GM12891 (cell line): ENCODE results near the gene SLC9C2.

Experiments used
- PAX5 ChIP-seq: IDR thresholded peaks from 2 replicates; pipeline ENCODE4 v1.6.1; 2011; ENCODE audit warnings: low read length, moderate library complexity, mild to moderate bottlenecking; ENCODE audit not compliant: insufficient read depth, severe bottlenecking
- POLR2A ChIP-seq: IDR thresholded peaks from 2 replicates; pipeline ENCODE4 v1.6.1; 2011; ENCODE audit warnings: low read depth, low read length, control low read depth
- POLR2AphosphoS5 ChIP-seq: IDR thresholded peaks from 2 replicates; pipeline ENCODE4 v1.6.1; 2011; ENCODE audit warnings: low read depth, low read length, control low read depth
- POU2F2 ChIP-seq: IDR thresholded peaks from 2 replicates; pipeline ENCODE4 v1.6.1; 2011; ENCODE audit warnings: low read depth, mild to moderate bottlenecking, control low read depth, low read length, moderate library complexity
- SPI1 ChIP-seq: IDR thresholded peaks from 2 replicates; pipeline ENCODE4 v1.6.1; 2011; ENCODE audit warnings: low read depth, low read length, control low read depth
- TAF1 ChIP-seq: IDR thresholded peaks from 2 replicates; pipeline ENCODE4 v1.6.1; 2011; ENCODE audit warnings: low read depth, low read length, control low read depth

DNA sequence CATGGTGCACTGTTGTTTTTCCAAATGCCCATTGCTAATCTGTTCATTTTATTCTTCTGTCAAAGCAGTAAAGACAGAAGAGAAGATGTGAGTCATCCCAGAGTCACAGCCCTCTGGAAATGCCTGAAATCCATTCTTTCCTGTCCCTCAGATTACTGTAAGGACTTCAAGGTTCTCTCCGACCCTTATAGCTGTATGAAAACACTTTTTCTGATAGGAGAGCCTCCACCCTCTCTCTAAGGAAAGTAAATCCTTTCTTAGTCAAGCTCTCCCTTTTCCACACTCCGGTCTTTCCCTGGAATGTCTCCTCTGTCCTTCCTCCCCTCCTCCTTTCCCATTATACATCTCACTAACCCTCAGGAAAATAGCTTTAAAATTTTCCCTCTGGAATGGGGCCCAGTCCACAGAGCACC is 129.3 kb downstream of the SLC9C2 start:
- TF ChIP-seq POLR2A = no peak
- no peak for TF ChIP-seq POLR2AphosphoS5
- TF ChIP-seq SPI1 = no peak
- TF ChIP-seq TAF1 = no peak
- TF ChIP-seq PAX5 = no peak
- TF ChIP-seq POU2F2 = no peak
